ACC112 (cell line): ENCODE results near the gene BGN.

Experiments
- H2AFZ ChIP-seq: fragments of 200-600 bp; sonication (generic); one replicate; pipeline ENCODE4 v1.6.0; 2017; ENCODE audit warnings: antibody characterized with exemption, low read length; ENCODE audit not compliant: unreplicated experiment
- H3K27ac ChIP-seq: fragments of 200-600 bp; sonication (generic); 2 replicates; pipeline ENCODE4 v1.5.1; 2014; ENCODE audit warnings: low read depth, mild to moderate bottlenecking, antibody characterized with exemption, low read length, moderate library complexity
- H3K27me3 ChIP-seq: fragments of 200-600 bp; sonication (generic); 2 replicates; pipeline ENCODE4 v1.6.1; 2014; ENCODE audit warnings: mild to moderate bottlenecking, antibody characterized with exemption, low read length, moderate library complexity, mixed read lengths; ENCODE audit not compliant: insufficient read depth
- H3K36me3 ChIP-seq: fragments of 200-600 bp; sonication (generic); 2 replicates; pipeline ENCODE4 v1.6.1; 2016; ENCODE audit warnings: mild to moderate bottlenecking, antibody characterized with exemption, low read length, moderate library complexity, mixed read lengths; ENCODE audit not compliant: insufficient read depth
- H3K4me1 ChIP-seq: fragments of 200-600 bp; sonication (generic); one replicate; pipeline ENCODE4 v1.6.1; 2016; ENCODE audit warnings: low read length, mixed read lengths; ENCODE audit not compliant: insufficient read depth, unreplicated experiment, control insufficient read depth
- H3K4me3 ChIP-seq: fragments of 200-600 bp; sonication (generic); 2 replicates; pipeline ENCODE4 v1.5.1; 2014; ENCODE audit warnings: mild to moderate bottlenecking, low read depth, low read length
- H3K79me2 ChIP-seq: fragments of 200-600 bp; sonication (generic); one replicate; pipeline ENCODE4 v1.6.0; 2016; ENCODE audit warnings: low read length; ENCODE audit not compliant: control insufficient read depth, unreplicated experiment, insufficient read depth

BGN gene

GRCh38 chrX:153450949-153451277, 43.9 kb upstream of the BGN start:
- Histone ChIP-seq H3K36me3 (no peaks in the 10 kb centered on the region), H3K27ac (no peak overlapping the region), H3K4me3 (no peak overlapping the region), H3K27me3 (no peaks in the 10 kb centered on the region), H3K4me1 (no peaks in the 10 kb centered on the region), H3K79me2 (no peaks in the 10 kb centered on the region), H2AFZ (no peak overlapping the region)

- no peaks in the 10 kb centered on the region for H3K4me1 ChIP-seq
- no peaks in the 10 kb centered on the region for H3K27me3 ChIP-seq
- H2AFZ ChIP-seq: no peak overlapping the region
- H3K36me3 ChIP-seq: no peaks in the 10 kb centered on the region
- no peak overlapping the region for H3K27ac ChIP-seq
- H3K4me3 ChIP-seq: no peak overlapping the region
- H3K79me2 ChIP-seq: no peaks in the 10 kb centered on the region
Observed at GRCh38 chrX:153454901-153455550, 39.8 kb upstream of the BGN start.

- Histone ChIP-seq H3K36me3 (no peaks in the 10 kb centered on the region), H2AFZ (no peak overlapping the region), H3K4me3 (no peak overlapping the region), H3K79me2 (no peaks in the 10 kb centered on the region), H3K27ac (no peak overlapping the region), H3K4me1 (no peaks in the 10 kb centered on the region), H3K27me3 (no peaks in the 10 kb centered on the region)
Observed at GRCh38 chrX:153455571-153455970, 39.2 kb upstream of the BGN start.

DNA sequence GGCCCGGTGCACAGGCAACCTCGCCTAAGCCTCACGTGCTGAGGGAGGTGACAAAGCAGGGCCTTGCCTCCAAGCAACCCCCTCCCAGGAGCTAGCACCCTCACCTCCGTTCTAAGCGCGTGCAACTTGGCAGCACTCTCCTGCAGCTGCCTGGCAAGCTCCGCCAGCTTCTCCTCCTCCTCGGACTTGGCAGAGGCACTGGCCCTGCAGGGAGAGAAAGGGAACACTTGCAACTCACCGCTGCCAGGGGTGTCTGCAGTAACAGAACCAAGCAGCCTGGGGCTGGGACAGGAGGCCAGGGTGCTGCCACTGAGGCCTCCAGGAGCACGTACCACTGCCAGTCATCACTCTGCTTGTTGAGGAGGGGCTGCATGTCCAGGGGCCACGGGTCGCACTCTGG, 38.6 kb upstream of the BGN start:
- Histone ChIP-seq H2AFZ (no peak overlapping the region), H3K27ac (no peak overlapping the region), H3K36me3 (no peaks in the 10 kb centered on the region), H3K4me3 (no peak overlapping the region), H3K79me2 (no peaks in the 10 kb centered on the region), H3K27me3 (no peaks in the 10 kb centered on the region), H3K4me1 (no peaks in the 10 kb centered on the region)

DNA sequence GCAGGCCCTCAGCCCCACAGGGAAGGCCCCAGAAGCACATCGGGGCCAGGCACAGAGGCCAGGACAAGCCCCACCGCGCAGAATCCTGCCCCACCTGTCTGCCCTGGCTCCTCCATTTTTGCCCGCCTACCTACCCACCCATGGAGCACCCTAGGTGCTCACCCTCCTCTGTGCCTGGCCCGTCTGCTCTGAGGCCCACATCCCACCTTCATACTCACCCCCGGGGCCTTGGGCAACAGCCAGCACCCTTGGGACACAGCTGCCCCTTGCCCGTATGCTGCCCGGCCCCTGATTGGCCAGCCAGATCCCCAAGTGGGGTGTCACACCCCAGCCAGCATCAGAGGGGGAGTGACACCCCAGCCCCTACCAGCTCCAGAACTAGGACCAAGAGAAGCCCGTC, 38.1 kb upstream of the BGN start:
- H3K27ac ChIP-seq: no peak overlapping the region
- no peaks in the 10 kb centered on the region for H3K4me1 ChIP-seq
- H3K4me3 ChIP-seq: no peak overlapping the region
- no peaks in the 10 kb centered on the region for H3K79me2 ChIP-seq
- H2AFZ ChIP-seq: no peak overlapping the region
- H3K36me3 ChIP-seq: no peaks in the 10 kb centered on the region
- no peaks in the 10 kb centered on the region for H3K27me3 ChIP-seq

GRCh38 chrX:153457136-153457825, 37.5 kb upstream of the BGN start:
- H3K4me3 ChIP-seq: no peak overlapping the region
- no peaks in the 10 kb centered on the region for H3K79me2 ChIP-seq
- no peaks in the 10 kb centered on the region for H3K36me3 ChIP-seq
- H3K27ac ChIP-seq: no peak overlapping the region
- H3K27me3 ChIP-seq: no peaks in the 10 kb centered on the region
- no peaks in the 10 kb centered on the region for H3K4me1 ChIP-seq
- no peak overlapping the region for H2AFZ ChIP-seq

GRCh38 chrX:153457827-153458466, 36.8 kb upstream of the BGN start:
- Histone ChIP-seq H3K27me3 (no peaks in the 10 kb centered on the region), H3K4me1 (no peaks in the 10 kb centered on the region), H3K36me3 (no peaks in the 10 kb centered on the region), H2AFZ (no peak overlapping the region), H3K27ac (no peak overlapping the region), H3K4me3 (no peak overlapping the region), H3K79me2 (no peaks in the 10 kb centered on the region)

GRCh38 chrX:153458476-153458875, 36.3 kb upstream of the BGN start:
- Histone ChIP-seq H3K4me3 (no peak overlapping the region), H3K36me3 (no peaks in the 10 kb centered on the region), H3K79me2 (no peaks in the 10 kb centered on the region), H3K27ac (no peak overlapping the region), H3K27me3 (no peaks in the 10 kb centered on the region), H2AFZ (no peak overlapping the region), H3K4me1 (no peaks in the 10 kb centered on the region)

- Histone ChIP-seq H3K79me2 (no peaks in the 10 kb centered on the region), H3K27me3 (no peaks in the 10 kb centered on the region), H2AFZ (no peak overlapping the region), H3K4me1 (no peaks in the 10 kb centered on the region), H3K36me3 (no peaks in the 10 kb centered on the region), H3K27ac (no peak overlapping the region), H3K4me3 (no peak overlapping the region)
Observed at GRCh38 chrX:153459986-153460385, 34.8 kb upstream of the BGN start.

DNA sequence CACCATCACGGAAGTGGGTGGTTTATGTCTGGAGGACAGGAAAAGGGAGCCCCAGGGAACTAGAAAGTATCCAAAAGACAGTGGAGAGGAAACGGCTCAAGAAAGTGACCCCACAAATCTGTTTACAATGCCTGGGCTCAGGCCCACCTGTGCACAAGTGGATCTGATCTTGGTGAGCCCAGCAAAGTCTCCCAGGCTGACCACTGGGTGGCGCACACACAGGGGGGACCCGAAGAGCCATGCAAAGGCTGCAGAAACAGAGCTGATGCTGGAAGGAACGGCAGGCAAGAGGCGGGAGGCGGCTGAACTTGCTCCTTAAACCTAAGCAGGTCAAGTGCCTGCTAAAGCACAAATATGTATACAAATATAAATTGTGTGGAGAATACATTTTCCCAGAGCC, 34.0 kb upstream of the BGN start:
- H3K36me3 ChIP-seq: no peaks in the 10 kb centered on the region
- no peak overlapping the region for H2AFZ ChIP-seq
- H3K27ac ChIP-seq: no peak overlapping the region
- no peaks in the 10 kb centered on the region for H3K79me2 ChIP-seq
- H3K27me3 ChIP-seq: no peaks in the 10 kb centered on the region
- H3K4me1 ChIP-seq: no peaks in the 10 kb centered on the region
- no peak overlapping the region for H3K4me3 ChIP-seq

- H2AFZ ChIP-seq: no peak overlapping the region
- no peak overlapping the region for H3K27ac ChIP-seq
- no peaks in the 10 kb centered on the region for H3K79me2 ChIP-seq
- no peaks in the 10 kb centered on the region for H3K36me3 ChIP-seq
- H3K27me3 ChIP-seq: no peaks in the 10 kb centered on the region
- H3K4me1 ChIP-seq: no peaks in the 10 kb centered on the region
- H3K4me3 ChIP-seq: no peak overlapping the region
Observed at GRCh38 chrX:153462291-153462690, 32.5 kb upstream of the BGN start.
